GM13976 (cell line): ENCODE data around the gene DRD2.
"Not testable (repeated sequence)": the region's sequence is repeated elsewhere in the genome, so short reads cannot be mapped to it uniquely, and the experiment has no call there.

Experiments used
- DNase-seq: peaks from one replicate; pipeline ENCODE4 v3.0.0; 2012; ENCODE audit warnings: low spot score
- CTCF ChIP-seq: IDR thresholded peaks from 2 replicates; pipeline ENCODE4 v1.5.1; 2012; ENCODE audit warnings: borderline replicate concordance, mild to moderate bottlenecking; ENCODE audit not compliant: insufficient read depth; ENCODE audit errors: extremely low read depth, missing control alignments, control extremely low read depth
- in situ Hi-C: fragments of 300-500 bp; cut with MboI; formaldehyde crosslinking; loops from one replicate; pipeline ENCODE4 v1.12.0; 2022; ENCODE audit warnings: low sequenced_read_pairs, mixed read lengths, inconsistent platforms; ENCODE audit not compliant: unreplicated experiment

Gene DRD2

DNA sequence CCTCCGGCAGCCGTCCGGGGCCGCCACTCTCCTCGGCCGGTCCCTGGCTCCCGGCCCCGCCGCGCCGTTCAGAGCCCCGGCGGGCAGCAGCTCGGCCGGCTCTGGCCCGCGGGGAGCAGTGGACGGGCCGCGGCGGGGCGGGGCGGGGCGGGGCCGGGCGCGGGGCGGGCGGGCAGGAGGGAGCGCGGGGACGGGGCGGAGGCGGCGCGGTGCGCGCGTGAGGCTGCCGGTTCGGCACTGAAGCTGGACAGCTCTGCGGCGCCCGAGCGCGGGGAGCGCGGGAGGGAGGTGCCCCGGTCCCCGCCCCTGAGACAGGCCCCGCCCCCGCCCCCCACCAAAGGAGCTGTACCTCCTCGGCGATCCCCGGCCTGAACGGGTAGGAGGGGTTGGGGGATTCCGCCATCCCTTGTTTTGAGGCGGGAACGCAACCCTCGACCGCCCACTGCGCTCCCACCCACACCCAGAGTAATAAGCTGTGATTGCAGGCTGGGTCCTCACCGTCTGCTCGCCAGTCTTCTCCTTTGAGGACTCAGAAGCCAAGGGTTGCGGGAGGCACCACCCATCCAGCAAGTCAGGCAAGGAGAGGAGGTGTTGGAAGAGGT, at the start of gene DRD2:
Gene DRD2, minus strand, starts transcription at position 239 of the 602 bp plus-strand sequence. CDS start 50,747 bp downstream, outside the sequence.
- no peak for DNase-seq
- TF ChIP-seq CTCF: no peak
- in situ Hi-C loops: no loop called here

DNA sequence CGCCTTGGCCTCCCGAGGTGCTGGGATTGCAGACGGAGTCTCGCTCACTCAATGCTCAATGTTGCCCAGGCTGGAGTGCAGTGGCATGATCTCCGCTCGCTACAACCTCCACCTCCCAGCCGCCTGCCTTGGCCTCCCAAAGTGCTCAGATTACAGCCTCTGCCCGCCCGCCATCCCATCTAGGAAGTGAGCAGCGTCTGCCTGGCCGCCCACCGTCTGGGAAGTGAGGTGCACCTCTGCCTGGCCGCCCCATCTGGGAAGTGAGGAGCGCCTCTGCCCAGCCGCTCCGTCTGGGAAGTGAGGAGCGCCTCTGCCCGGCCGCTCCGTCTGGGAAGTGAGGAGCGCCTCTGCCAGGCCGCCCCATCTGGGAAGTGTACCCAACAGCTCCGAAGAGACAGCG, 48.7 kb upstream of the DRD2 start:
- in situ Hi-C loops, DNase-seq: not testable (repeated sequence)

DNA sequence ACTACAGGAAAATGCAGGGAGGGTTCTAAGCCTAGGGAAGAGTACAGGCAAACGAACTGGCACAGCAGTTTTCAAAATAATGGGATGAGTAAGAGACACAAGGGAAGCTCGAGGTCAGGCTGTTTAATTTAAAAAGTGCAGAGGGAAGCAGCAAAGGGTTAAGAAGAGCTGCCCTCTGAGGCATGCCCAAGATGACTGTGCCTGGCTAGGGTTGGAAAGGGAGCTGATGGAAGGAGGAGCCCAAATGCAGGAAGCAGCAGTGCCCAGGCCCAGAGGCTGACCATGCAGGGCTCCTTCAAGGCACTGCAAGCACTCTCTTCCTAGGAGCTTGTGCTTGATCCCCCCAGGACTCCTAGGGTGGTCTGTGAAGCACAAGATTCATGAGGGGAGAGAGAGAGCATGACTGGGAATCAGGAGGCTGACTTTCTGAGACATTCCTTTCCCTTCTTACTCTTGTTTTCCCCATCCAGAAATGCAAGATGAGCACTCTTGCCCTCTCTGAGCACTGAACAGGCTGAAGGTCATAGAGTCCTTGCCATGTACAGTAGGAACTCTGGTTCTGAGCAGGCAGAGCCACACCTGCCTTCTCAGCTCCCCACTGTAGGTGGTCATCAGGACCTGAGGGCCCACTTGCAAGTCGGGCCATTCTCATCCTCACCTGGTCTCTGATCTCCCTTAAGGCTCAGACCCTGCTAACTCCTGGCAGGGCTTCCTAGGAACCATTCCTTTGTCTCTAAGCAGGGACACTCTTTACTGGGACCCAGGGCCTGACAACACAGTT, 46.7 kb upstream of the DRD2 start:
- no peak for DNase-seq
- in situ Hi-C loops: no loop called here
- TF ChIP-seq CTCF: no peak

DNA sequence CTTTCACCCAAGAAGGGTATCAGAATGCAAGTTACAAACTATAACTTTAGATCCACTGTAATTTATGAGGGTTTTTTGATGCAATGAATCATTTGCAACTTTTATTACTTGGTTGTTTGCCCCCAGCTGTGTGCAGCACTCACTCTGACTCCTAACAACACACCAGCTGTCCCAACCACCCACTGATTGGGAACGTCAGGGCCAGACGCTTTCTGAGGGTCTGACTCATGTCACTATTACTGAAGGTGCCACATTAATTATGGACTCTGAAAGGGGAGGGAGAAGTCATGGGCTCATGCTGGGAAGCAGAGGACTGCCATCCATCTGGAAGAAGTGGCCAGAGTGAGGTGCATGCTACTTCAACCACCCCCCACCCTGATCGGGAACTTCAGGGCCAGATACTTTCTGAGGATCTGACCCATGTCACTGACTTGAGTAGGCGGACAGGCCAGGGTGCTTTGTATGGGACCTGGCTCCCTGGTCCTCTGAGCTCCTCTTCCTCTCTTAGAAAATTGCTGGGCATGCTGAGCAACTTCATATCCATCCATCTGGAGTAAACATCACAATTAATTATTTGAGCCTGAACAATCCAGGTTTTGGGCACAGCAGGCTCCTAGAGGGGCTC, 44.9 kb upstream of the DRD2 start:
- DNase-seq: no peak
- in situ Hi-C loops: no loop called here
- no peak for TF ChIP-seq CTCF

DNA sequence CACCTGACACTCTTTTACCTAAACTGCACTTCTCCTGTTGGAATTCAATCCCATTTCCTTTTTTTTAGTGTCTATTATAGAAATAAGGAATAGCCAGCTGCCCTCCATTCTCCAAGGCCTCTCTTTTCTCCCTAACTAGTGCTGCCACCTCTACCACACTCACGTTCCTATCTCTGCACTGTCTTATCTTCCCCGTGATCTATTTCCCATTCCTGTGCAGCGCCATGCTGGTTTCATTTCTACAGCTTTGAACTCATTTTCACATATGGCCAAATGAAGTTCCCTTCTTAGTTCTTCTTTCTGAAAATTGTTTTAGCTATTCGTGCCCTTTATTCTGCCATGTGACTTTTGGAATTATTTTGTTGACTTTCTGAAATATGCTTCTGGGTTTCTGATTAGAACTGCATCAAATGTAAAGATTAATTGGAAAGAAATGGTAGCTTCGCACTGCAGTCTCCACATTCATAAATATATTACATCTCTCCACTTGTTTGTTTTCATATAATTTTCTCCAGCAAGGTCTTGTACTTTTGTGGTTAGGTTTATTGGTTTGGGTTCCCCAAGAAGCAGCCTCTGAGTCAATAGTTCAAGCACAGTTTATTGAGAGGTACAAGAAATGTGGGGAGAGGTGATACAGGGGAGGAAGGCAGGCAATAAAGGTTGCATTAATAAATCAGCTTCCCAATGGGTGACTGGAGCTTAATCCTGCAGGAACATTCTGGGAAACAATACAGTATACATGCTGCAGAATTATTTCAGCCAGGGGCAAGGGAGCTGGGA, 43.7 kb upstream of the DRD2 start:
- no peak for DNase-seq
- no peak for TF ChIP-seq CTCF
- in situ Hi-C loops: no loop called here

GRCh38 chr11:113517361-113517760, 42.2 kb upstream of the DRD2 start:
- no peak for DNase-seq
- in situ Hi-C loops: no loop called here
- no peak for TF ChIP-seq CTCF
